ENCODE data around the gene INPP5A.

Gene INPP5A

GRCh38 chr10:132517951-132518521, 19.6 kb upstream of the INPP5A start:
- no peak for DNase-seq (ENCODE audit: low spot score)

DNA sequence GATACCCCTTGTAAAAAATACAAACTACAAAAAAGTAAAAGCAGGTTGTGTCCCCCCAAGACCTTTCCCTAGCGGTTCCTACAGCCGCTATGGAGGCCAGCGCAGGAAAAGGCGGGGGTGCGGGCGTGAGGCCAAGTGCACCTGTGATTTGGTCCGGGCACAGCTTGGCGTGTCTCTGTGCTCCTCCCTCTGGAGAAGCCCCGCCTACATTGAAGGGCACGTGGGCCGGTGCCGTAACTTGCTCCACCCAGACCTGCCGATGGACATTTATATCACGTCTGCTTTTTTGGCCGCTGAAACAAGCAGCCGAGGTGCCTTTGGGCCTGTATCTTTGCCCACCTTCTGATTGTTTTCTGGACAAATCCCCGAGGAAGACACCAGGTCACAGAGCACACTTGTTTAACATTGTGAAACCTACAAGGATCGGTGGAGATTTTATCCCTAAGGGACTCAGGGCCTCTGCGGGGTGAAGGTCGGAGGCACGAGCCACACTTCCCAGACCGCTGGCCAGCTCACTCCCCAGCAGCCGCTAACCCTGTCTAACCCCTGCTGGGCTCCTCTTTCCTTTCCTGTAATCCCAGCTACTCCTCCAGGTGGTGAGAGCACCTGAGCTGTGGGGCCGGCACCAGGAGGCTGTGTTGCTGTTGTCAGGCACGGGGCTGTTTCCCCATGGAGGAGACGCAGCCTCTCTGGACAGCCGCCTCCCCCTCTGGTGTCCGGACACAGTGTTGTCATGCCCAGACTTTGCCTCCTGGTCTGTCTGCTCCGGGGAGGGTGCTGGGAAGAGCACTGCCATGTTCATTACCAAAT, 18.8 kb upstream of the INPP5A start:
- DNase-seq (ENCODE audit: low spot score): no peak

DNA sequence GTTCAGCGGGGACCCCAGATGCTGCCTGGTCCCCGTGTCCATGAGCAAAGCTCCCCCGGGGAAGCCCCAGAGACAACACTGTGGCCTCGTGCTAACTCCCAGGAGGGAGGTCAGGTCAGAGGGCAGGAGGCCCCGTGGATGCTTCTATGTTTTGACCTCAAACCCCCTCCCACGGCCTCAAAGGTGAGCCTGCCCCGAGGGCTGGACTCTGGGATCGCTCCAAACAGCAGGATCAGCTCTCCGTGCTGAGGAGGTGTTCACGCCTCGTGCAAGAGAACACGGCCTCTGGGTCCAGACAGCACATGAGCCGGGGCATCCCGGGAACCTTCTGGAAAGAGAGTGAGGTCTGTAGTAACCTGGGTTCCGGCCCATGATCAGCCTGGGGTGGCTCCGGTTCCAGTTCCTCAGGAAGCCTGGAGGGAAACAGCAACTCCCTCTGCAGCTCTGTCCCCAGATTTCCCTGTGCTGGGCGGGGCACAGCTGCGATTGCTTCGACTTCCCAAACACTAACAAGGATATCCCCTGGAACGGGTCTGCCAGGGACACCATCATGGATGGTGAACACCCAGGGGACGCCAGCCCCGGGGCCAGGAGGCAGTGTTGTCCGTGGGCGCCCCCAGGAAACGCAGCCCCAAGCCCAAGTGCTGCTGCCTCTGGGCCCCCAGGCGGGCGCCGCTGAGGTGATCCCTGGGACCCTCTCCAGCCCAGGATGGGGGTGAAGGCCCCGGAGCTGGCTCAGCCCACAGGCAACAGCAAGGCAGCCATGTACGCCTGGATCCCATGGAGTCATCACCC, 18.0 kb upstream of the INPP5A start:
- DNase-seq (ENCODE audit: low spot score): no peak

DNA sequence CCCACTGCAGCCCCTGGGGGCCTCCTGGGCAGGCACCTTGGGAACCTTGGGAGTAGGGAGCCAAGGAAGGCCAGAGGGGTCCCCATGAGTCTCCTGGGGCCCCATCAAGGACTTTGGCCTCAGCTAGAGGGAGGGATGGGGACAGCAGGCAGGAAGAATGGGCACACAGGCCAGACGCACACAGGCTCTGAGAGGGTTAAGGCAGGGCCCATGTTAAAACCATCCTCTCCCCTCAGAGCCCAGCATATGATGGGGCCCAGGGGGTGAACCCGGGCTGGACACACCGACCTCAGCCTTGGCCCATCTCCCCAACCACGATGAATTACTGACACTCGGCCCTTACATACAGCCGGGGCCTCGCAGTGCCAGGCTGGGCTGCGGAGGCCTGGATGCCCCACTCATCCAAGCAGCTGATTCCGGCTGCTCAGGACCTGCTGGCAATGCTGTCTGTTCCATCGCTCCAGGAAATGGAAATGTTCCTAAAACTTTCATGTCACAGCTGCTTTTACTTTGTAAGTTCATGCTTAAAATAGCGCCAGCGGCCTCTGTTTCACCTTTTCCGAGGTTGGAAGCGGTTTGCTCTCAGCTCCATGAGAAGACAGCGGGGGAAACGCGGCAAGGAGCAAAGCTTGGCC, 17.3 kb upstream of the INPP5A start:
- DNase-seq (ENCODE audit: low spot score): no peak

GRCh38 chr10:132521041-132521465, 16.5 kb upstream of the INPP5A start:
- DNase-seq (ENCODE audit: low spot score): no peak

- DNase-seq (ENCODE audit: low spot score): no peak
These were observed 16.0 kb upstream of the INPP5A start for GRCh38 chr10:132521466-132522102.

GRCh38 chr10:132522521-132523411, 14.8 kb upstream of the INPP5A start:
- no peak for DNase-seq (ENCODE audit: low spot score)

DNA sequence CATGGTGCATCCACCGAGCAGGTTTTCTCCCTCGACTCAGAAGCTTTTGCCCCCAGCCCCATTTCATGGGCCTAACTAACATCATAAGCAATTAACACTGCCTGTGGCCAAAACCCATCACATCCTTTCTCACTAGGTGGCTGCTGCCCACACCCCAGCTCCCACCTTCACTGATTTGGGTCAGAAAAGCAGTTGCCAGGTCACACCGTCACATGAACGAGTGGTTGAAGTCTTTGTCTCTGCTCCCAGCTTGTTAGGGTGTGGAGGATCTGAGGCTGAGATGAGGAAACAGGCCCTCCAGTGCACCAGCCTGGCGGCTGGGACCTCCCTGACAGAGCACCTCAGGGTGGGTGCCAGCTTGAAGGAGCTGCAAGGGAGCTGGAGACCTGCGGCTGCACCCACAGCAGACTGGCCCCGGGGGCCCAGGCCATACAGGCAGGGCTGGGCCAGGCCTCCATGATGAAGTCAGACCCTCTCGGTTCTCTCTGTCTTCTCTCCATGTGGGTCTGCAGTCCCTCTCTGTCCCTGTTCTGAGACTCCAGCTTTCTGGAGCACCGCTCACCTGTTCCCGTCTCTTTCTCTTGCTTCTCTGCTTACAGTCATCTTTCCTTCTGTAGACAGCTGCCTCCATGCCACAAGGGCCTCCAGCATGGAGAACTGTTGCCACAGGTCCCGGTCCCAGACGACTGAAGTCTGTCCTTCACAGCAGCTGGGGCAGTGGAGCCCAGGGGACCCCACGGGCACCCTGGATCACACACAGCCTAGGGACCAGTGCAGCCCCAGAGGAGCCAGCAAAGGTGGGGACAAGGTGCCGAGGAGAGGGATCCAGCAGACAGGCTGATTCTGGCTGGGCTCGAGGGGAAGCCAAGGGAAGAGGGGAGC, 13.8 kb upstream of the INPP5A start:
- no peak for DNase-seq (ENCODE audit: low spot score)

- DNase-seq (ENCODE audit: low spot score): no peak
These were observed 12.9 kb upstream of the INPP5A start for GRCh38 chr10:132524443-132525285.

DNA sequence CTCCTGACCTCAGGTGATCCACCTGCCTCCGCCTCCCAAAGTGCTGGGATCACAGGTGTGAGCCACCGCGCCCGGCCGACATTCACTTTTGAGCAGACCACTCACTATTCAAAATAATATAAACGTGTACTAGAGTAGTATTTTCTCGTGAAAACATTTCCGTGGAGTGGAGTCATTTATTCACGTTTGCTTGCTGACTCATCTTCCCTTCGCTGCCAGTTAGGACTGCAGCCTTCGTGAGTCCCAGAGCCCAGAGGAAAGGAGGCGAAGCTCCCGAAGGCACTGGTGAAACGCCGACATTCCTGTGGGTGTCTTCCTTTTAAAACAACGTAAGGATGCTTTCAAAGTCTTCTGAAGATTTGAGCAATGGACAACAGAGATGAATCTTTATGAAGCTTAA, 10.9 kb upstream of the INPP5A start:
- DNase-seq (ENCODE audit: low spot score): no peak

DNA sequence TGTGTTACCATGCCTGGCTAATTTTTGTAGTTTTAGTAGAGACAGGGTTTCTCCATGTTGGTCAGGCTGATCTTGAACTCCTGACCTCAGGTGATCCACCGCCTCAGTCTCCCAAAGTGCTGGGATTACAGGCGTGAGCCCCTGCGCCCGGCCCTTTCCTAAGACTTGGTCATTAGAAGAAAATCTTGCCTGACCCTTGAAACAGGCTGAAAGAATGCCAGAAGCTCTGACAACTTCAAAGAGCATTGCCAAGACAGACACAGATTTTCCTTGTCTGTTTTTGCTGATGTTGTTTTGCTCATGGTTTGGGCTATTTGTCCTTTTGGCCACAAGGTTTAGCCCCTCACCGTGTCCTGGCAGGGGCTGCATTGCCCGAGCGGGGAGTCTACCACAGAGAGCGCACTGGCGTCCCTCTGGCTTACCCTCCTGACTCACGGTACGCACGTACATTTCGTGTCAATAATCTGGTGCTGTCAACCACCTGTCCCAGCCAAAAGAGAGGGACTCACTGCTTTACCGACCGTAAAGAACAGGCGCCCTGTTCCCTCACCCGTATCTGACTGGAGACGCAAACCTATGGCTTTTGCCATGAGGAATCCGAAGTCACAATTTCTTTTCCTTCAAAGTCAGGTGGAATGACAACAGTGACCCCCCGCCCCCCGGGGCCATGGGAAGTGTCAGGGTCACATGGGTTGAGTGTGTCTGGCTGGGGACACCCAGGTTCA, 10.1 kb upstream of the INPP5A start:
- DNase-seq (ENCODE audit: low spot score): no peak

GRCh38 chr10:132528064-132528691, 9.4 kb upstream of the INPP5A start:
- no peak for DNase-seq (ENCODE audit: low spot score)

GRCh38 chr10:132532179-132532578, 5.4 kb upstream of the INPP5A start:
- no peak for DNase-seq (ENCODE audit: low spot score)

GRCh38 chr10:132532749-132533560, 4.6 kb upstream of the INPP5A start:
- no peak for DNase-seq (ENCODE audit: low spot score)

- DNase-seq (ENCODE audit: low spot score): no peak
These were observed 3.9 kb upstream of the INPP5A start for GRCh38 chr10:132533571-132534260.

- no peak for DNase-seq (ENCODE audit: low spot score)
These were observed 3.1 kb upstream of the INPP5A start for GRCh38 chr10:132534391-132535064.

Measured in kidney capillary endothelial cell (primary cell).